IPS-18a (cell line): ENCODE data around the gene PCNP.
"Not testable (repeated sequence)": the region's sequence is repeated elsewhere in the genome, so short reads cannot be mapped to it uniquely, and the experiment has no call there.

ENCODE experiments used
- H3K27ac ChIP-seq: one replicate; pipeline ENCODE4 v1.5.1; 2013; ENCODE audit warnings: low read length
- H3K27me3 ChIP-seq: one replicate; pipeline ENCODE4 v1.6.1; 2013; ENCODE audit warnings: mild to moderate bottlenecking, low read length; ENCODE audit not compliant: control insufficient read depth, insufficient read depth
- H3K36me3 ChIP-seq: one replicate; pipeline ENCODE4 v1.6.1; 2013; ENCODE audit warnings: low read depth, low read length; ENCODE audit not compliant: control insufficient read depth
- H3K4me1 ChIP-seq: one replicate; pipeline ENCODE4 v1.6.1; 2013; ENCODE audit warnings: low read depth, low read length; ENCODE audit not compliant: control insufficient read depth
- H3K4me3 ChIP-seq: one replicate; pipeline ENCODE4 v1.5.1; 2013; ENCODE audit warnings: low read length
- H3K9ac ChIP-seq: one replicate; pipeline ENCODE4 v1.6.1; 2013; ENCODE audit warnings: mild to moderate bottlenecking, low read length, moderate library complexity
- H3K9me3 ChIP-seq: one replicate; pipeline ENCODE4 v1.6.1; 2013; ENCODE audit warnings: low read depth, low read length; ENCODE audit not compliant: control insufficient read depth

The PCNP gene

DNA sequence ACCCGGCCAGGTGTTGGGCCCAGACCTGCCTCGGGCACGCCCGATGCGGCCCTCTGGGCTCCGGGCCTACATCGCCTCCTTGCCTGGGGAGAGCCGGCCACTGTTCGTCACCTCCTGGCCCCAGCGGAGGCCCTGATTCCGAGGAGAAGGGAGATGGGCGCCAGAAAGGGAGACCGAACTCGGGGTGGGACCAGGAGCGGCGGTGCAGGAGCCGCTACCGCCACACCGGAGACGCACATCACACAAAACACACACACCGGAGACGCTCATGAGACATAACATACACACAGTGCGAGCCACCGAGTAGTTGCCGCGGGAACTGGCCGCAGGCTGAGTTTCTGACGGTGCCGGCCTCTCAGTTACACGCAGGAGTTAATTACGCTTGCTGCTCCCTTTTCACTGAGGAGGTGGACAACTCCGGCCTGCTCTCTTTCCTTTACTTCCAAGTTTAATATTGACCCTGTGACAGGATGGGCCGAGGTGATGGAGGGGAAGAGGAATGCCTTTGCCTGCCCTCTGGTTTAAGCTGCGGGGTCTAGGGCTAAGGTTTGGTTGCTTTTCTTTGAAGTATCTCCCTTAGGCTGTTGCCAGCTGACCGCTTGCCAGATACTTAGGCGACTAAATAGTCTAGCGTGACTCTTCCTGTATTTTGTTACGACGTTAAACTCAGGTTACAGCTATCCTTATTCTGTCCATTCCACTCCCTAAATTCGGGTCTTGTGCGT lies 570 bp downstream of the PCNP start:
- Histone ChIP-seq H3K9me3 (no peaks in the 10 kb centered on the region), H3K36me3 (peaks cover 12% of the 10 kb centered on the region), H3K27ac (peak overlapping the region; percentile 76), H3K4me3 (peak overlapping the region; percentile 92), H3K4me1 (peaks cover 12% of the 10 kb centered on the region), H3K27me3 (no peaks in the 10 kb centered on the region), H3K9ac (peak overlapping the region; percentile 98)

DNA sequence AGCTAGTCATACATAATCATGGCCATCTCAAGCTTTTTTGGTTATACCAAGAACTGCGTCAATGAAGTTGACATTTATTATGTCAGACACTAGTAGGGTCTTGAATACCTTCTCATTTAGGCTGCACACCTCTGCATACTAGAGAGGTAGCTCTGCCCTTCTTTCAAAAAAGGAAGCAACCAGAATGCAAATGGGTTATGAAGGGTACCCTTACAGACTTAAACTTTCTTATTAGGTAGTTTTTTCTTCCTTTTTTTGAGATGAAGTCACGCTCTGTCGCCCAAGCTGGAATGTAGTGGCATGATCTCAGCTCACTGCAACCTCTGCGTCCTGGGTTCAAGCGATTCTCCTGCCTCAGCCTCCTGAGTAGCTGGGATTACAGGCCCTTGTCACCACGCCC lies 3.3 kb downstream of the PCNP start:
- H3K4me3 ChIP-seq = no peak overlapping the region
- H3K9me3 ChIP-seq = no peaks in the 10 kb centered on the region
- no peak overlapping the region for H3K9ac ChIP-seq
- peaks cover 20% of the 10 kb centered on the region for H3K36me3 ChIP-seq
- peaks cover 12% of the 10 kb centered on the region for H3K4me1 ChIP-seq
- no peak overlapping the region for H3K27ac ChIP-seq
- H3K27me3 ChIP-seq = no peaks in the 10 kb centered on the region

DNA sequence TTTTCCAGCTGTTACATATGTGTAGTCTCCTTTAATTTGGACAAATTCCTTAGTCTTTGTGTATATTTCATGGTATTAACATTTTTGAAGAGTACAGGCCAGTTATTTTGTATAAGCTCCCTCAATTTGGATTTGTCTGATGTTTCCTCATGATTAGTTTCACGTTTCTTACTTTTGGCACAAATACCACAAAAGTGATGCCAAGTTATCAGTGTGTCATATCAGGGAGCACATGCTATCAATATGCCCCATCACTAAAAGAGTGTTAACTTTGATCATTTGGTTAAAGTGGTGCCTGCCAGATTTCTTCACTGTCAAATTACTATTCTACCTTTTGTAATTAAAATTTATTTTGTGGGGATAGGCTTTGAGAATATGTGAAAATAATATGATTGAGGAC lies 14.6 kb downstream of the PCNP start:
- H3K9me3 ChIP-seq = no peaks in the 10 kb centered on the region
- no peaks in the 10 kb centered on the region for H3K27me3 ChIP-seq
- H3K4me3 ChIP-seq = no peak overlapping the region
- no peak overlapping the region for H3K9ac ChIP-seq
- H3K27ac ChIP-seq = no peak overlapping the region
- peaks cover 63% of the 10 kb centered on the region for H3K36me3 ChIP-seq
- no peaks in the 10 kb centered on the region for H3K4me1 ChIP-seq

DNA sequence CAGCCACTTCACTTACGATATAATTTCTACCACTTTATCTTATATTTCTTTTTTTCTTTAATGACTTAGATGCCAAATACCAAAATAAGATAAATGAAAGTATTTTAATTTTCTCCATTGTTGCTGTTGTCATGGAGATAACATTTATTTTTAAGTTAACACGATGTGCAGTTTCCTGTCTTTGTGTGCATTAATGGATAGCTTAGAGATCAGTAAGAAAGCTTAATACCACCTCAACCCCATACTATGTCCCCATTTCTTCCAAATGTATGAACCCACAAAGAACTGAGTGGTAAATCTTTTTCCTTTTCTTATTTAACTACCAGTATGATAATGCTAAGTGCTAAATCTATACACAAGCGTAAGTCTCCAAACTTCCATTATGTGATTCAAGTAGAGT lies 17.1 kb downstream of the PCNP start:
- H3K4me1 ChIP-seq = no peaks in the 10 kb centered on the region
- no peaks in the 10 kb centered on the region for H3K9me3 ChIP-seq
- H3K9ac ChIP-seq = no peak overlapping the region
- no peak overlapping the region for H3K27ac ChIP-seq
- no peaks in the 10 kb centered on the region for H3K27me3 ChIP-seq
- peaks cover 60% of the 10 kb centered on the region for H3K36me3 ChIP-seq
- no peak overlapping the region for H3K4me3 ChIP-seq

DNA sequence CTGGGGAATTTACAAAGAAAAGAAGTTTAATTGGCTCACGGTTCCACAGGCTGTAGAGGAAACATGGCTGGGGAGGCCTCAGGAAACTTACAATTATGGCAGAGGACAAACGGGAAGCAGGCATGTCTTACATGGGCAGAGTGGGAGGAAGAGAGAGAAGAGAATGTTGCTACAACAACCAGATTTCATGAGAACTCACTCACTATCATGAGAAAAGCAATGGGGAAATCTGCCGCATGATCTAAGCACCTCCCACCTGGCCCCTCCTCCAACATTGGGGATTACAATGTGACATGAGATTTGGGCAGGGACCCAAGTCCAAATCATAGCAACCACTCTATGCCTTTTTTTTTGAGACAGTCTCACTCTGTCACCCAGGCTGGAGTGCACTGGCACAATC lies 28.8 kb downstream of the PCNP start:
- Histone ChIP-seq H3K36me3 (no peaks in the 10 kb centered on the region), H3K4me1 (no peaks in the 10 kb centered on the region), H3K9me3 (no peaks in the 10 kb centered on the region), H3K9ac (no peak overlapping the region), H3K27ac (no peak overlapping the region), H3K27me3 (no peaks in the 10 kb centered on the region), H3K4me3 (no peak overlapping the region)

DNA sequence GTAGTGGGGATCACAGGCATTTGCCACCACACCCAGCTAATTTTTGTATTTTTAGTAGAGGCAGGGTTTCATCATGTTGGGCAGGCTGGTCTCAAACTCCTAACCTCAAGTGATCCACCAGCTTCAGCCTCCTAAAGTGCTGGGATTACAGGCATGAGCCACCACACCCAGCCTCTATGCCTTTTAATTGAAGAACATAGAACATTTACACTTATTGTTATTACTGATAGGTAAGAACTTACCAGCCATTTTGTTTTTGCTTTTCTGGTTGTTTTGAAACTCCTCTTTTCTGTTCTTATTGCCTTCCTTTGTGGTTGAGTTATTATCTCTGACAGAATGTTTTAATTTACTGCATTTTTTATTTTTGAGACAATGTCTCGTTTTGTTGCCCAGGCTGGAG lies 29.2 kb downstream of the PCNP start:
- Histone ChIP-seq H3K36me3 (no peaks in the 10 kb centered on the region), H3K9ac (no peak overlapping the region), H3K4me3 (no peak overlapping the region), H3K27me3 (no peaks in the 10 kb centered on the region), H3K4me1 (no peaks in the 10 kb centered on the region), H3K9me3 (no peaks in the 10 kb centered on the region), H3K27ac (no peak overlapping the region)

DNA sequence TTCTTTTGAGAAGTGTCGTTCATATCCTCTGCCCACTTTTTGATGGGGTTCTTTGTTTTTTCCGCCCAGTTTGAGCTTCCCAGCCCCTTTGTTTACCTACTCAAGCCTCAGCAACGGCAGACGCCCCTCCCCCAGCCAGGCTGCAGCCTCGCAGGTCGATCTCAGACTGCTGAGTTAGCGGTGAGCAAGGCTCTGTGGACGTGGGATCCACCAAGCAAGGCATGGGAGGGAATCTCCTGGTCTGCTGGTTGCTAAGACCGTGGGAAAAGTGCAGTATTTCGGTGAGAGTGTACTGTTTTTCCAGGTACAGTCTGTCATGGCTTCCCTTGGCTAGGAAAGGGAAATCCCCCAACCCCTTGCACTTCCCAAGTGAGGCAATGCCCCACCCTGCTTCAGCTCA lies 31.4 kb downstream of the PCNP start:
- not testable (repeated sequence) for H3K9ac ChIP-seq, H3K36me3 ChIP-seq, H3K4me3 ChIP-seq, H3K27me3 ChIP-seq, H3K27ac ChIP-seq, H3K4me1 ChIP-seq, H3K9me3 ChIP-seq

DNA sequence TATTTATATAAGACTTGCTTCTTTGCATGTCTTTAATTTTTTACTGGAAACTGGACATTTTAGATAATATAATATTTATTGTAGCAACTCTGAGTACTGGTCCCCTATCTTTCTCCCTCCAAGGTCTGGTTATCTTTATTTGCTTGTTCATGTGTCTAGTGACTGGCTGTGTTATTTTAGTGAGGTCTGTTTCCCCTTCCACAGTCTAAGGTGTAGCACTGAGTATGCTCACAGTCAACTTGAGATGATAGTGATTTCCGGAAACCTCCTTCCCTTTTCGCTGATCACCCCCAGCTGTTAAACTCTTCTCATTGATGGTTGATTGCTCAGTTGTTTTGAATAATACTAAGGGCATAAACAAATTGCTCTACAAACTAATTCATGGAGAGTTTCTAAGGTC lies 37.0 kb downstream of the PCNP start:
- Histone ChIP-seq H3K27ac (no peak overlapping the region), H3K4me3 (no peak overlapping the region), H3K4me1 (no peaks in the 10 kb centered on the region)

DNA sequence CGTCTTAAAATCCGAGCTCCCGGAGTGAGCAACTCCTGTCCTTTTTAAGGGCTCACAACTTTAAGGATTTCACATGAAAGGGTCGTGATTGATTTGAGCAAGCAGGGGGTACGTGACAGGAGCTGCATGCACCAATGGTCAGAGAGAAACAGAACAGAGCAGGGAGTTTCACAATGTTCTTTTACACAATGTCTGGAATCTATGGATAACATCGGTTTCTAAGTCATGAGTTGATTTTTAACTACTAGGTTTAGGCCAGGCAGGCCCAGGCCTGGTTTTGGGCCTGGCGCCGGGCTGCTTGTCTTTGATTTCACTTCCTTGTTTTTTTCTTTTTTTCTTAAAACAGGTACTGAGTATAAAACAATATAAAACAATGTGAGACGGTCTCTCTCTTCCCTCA lies 39.0 kb downstream of the PCNP start:
- H3K36me3 ChIP-seq, H3K27ac ChIP-seq, H3K4me3 ChIP-seq, H3K4me1 ChIP-seq, H3K9ac ChIP-seq, H3K27me3 ChIP-seq, H3K9me3 ChIP-seq: not testable (repeated sequence)

More for the DNA sequence above, 37.0 kb downstream of the PCNP start:
- H3K27me3 ChIP-seq = no peaks in the 10 kb centered on the region
- no peaks in the 10 kb centered on the region for H3K9me3 ChIP-seq
- H3K36me3 ChIP-seq = no peaks in the 10 kb centered on the region
- no peak overlapping the region for H3K9ac ChIP-seq

DNA sequence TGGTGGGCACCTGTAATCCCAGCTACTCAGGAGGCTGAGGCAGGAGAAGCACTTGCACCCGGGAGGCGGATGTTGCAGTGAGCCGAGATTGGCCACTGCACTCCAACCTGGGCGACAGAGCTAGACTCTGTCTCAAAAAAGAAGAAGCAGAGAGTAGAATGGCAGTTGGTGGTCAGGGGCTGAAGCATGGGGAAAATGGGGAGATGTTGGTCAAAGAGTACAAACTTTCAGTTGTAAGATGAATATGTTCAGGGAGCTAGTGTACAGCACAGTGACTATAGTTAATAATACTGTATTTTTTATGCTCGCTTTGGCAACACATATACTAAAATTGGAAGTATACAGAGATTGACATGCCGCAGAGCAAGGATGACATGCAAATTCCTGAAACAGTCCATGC lies 41.5 kb downstream of the PCNP start:
- no peak overlapping the region for H3K9ac ChIP-seq
- no peaks in the 10 kb centered on the region for H3K4me1 ChIP-seq
- H3K4me3 ChIP-seq = no peak overlapping the region
- H3K27ac ChIP-seq = no peak overlapping the region
- H3K9me3 ChIP-seq = no peaks in the 10 kb centered on the region
- H3K36me3 ChIP-seq = no peaks in the 10 kb centered on the region
- no peaks in the 10 kb centered on the region for H3K27me3 ChIP-seq

DNA sequence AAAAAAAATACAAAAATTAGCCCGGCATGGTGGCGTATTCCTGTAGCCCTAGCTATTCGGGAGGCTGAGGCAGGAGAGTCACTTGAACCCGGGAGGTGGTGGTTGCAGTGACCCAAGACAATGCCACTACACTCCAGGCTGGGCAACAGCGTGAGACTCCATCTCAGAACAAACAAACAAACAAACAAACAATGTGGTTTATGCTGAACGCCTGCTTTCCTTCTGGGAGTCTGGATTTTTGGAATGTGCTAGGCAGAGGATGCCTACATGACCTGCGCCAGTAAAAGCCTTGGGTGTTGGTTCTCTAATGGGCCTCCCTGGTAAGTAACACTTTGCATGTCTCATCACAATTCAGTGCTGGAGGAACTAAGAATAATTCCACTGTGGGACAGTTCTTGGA lies 43.5 kb downstream of the PCNP start:
- Histone ChIP-seq H3K27ac (no peak overlapping the region), H3K9me3 (no peaks in the 10 kb centered on the region), H3K9ac (no peak overlapping the region), H3K27me3 (no peaks in the 10 kb centered on the region), H3K4me1 (no peaks in the 10 kb centered on the region), H3K36me3 (no peaks in the 10 kb centered on the region), H3K4me3 (no peak overlapping the region)

DNA sequence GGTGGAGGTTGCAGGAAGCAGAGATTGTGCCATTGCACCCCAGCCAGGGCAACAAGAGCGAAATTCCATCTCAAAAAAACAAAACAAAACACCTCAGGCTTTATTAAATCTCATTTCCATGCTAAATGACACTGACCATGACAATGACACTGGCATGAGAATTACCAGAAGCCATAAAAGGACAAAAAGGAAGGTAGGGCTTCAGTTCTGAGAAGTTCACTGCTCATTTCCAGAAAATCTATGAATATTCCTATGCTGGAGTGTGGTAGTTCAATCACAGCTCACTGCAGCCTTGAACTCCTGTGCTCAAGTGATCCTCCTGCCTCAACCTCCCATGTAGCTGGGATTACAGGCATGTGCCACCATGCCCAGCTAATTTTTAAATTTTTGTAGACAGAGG lies 44.7 kb downstream of the PCNP start:
- Histone ChIP-seq H3K9me3 (no peaks in the 10 kb centered on the region), H3K4me1 (no peaks in the 10 kb centered on the region), H3K27me3 (no peaks in the 10 kb centered on the region), H3K9ac (no peak overlapping the region), H3K4me3 (no peak overlapping the region), H3K36me3 (no peaks in the 10 kb centered on the region), H3K27ac (no peak overlapping the region)
